Activated CD8-positive, alpha-beta memory T cell treated with anti-CD3 and anti-CD28 coated beads, Interleukin-2, amount 50 U/mL, for 4 hours (primary cell): Measurements from ENCODE around the gene CCDC50.

Experiments used
- DNase-seq: peaks from one replicate; pipeline ENCODE4 v3.0.0-alpha.2; 2020

The CCDC50 gene

GRCh38 chr3:191383124-191383523 is 53.9 kb downstream of the CCDC50 start:
- DNase-seq, result no peak

- DNase-seq, result no peak
Observed at GRCh38 chr3:191385101-191385500, 55.9 kb downstream of the CCDC50 start.

- DNase-seq, result no peak
Observed at GRCh38 chr3:191387441-191388077, 58.4 kb downstream of the CCDC50 start.

GRCh38 chr3:191388823-191389222 is 59.6 kb downstream of the CCDC50 start:
- DNase-seq, result no peak

- no peak for DNase-seq
Observed at GRCh38 chr3:191390580-191390979, 61.4 kb downstream of the CCDC50 start.

- DNase-seq, result no peak
Observed at GRCh38 chr3:191391861-191392808, 62.9 kb downstream of the CCDC50 start.

- no peak for DNase-seq
Observed at GRCh38 chr3:191393146-191393545, 64.0 kb downstream of the CCDC50 start.

- DNase-seq, result no peak
Observed at GRCh38 chr3:191397771-191398170, 68.6 kb downstream of the CCDC50 start.

- DNase-seq, result no peak
Observed at GRCh38 chr3:191398607-191399006, 69.4 kb downstream of the CCDC50 start.

GRCh38 chr3:191399918-191400317 is 70.7 kb downstream of the CCDC50 start:
- DNase-seq, result no peak

- no peak for DNase-seq
Observed at GRCh38 chr3:191401775-191402357, 72.7 kb downstream of the CCDC50 start.

GRCh38 chr3:191409791-191410359 is 80.7 kb downstream of the CCDC50 start:
- DNase-seq, result no peak

- no peak for DNase-seq
Observed at GRCh38 chr3:191412759-191413158, 83.6 kb downstream of the CCDC50 start.

GRCh38 chr3:191414286-191414685 is 85.1 kb downstream of the CCDC50 start:
- DNase-seq, result no peak

GRCh38 chr3:191414732-191415131 is 85.5 kb downstream of the CCDC50 start:
- no peak for DNase-seq

- no peak for DNase-seq
Observed at GRCh38 chr3:191415566-191415965, 86.4 kb downstream of the CCDC50 start.

GRCh38 chr3:191417457-191417729 is 88.2 kb downstream of the CCDC50 start:
- no peak for DNase-seq

GRCh38 chr3:191420771-191421170 is 91.6 kb downstream of the CCDC50 start:
- no peak for DNase-seq

GRCh38 chr3:191424881-191425280 is 95.7 kb downstream of the CCDC50 start:
- no peak for DNase-seq

GRCh38 chr3:191425322-191425734 is 96.1 kb downstream of the CCDC50 start:
- no peak for DNase-seq

GRCh38 chr3:191426311-191426710 is 97.1 kb downstream of the CCDC50 start:
- no peak for DNase-seq

- no peak for DNase-seq
Observed at GRCh38 chr3:191428177-191428576, 99.0 kb downstream of the CCDC50 start.

GRCh38 chr3:191430103-191430502 is 100.9 kb downstream of the CCDC50 start:
- no peak for DNase-seq
